ENCODE data around the gene NOX5.

The NOX5 gene

DNA sequence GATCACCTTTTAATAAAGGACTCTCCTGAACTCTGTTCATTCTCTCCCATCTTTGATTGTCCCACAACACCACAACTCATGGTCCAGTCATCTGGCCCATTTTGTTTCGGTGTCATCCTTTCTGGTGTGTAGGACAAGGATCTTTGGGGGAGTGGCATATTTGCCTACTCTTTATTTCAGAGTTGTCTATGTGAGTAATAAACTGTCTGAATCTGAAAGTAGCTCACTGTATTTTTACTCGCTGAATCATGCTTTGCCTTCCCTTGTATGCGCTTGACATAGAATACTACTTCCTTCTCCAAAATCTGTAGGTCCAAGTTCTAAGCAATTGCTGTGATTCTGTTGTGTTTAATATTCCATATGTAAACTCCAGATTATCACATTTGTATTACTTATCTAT, 29.9 kb upstream of the NOX5 start:
- TF ChIP-seq, protein P1, sequence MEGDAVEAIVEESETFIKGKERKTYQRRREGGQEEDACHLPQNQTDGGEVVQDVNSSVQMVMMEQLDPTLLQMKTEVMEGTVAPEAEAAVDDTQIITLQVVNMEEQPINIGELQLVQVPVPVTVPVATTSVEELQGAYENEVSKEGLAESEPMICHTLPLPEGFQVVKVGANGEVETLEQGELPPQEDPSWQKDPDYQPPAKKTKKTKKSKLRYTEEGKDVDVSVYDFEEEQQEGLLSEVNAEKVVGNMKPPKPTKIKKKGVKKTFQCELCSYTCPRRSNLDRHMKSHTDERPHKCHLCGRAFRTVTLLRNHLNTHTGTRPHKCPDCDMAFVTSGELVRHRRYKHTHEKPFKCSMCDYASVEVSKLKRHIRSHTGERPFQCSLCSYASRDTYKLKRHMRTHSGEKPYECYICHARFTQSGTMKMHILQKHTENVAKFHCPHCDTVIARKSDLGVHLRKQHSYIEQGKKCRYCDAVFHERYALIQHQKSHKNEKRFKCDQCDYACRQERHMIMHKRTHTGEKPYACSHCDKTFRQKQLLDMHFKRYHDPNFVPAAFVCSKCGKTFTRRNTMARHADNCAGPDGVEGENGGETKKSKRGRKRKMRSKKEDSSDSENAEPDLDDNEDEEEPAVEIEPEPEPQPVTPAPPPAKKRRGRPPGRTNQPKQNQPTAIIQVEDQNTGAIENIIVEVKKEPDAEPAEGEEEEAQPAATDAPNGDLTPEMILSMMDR (IDR thresholded peaks at IDR 0.05): no peak
- peaks cover 5% of the 10 kb centered on the region for H3K27me3 Mint-ChIP-seq (ENCODE audit: low read depth, poor library complexity)
- H3K4me3 Mint-ChIP-seq: no peak overlapping the region
- peak overlapping the region; percentile 39 for H3K27ac Mint-ChIP-seq
- H3K9me3 Mint-ChIP-seq: peaks cover 16% of the 10 kb centered on the region
- no peak for DNase-seq
- H3K36me3 Mint-ChIP-seq (ENCODE audit: low read depth): no peaks in the 10 kb centered on the region
- peaks cover 13% of the 10 kb centered on the region for H3K4me1 Mint-ChIP-seq

DNA sequence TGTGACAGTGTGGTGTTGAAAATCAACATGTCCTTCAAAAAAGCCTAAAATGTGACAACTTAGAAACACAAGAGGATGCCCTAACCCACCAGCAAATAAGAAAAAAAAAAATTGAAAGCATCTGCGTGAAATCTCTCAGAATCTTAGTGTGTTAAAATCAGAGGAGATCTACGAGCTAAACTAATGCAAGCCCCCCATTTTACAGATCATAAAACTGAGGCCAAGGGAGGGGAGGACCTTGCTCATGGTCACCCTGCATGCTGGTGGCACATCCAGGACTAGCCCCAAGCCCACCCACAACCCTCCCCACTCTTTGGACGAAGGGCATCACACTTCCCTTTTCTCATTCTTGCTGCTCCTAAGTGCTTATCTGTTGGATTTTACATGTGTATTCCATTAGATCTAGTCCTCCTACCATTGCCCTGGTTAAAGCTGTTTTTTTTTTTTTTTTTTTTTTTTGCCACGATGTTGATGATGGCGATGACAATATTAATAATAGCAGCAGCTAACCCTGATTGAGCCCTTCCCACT, 29.1 kb upstream of the NOX5 start:
- TF ChIP-seq, protein P1 (IDR thresholded peaks at IDR 0.05): no peak
- Mint-ChIP-seq H3K4me1 (peaks cover 14% of the 10 kb centered on the region), H3K27me3 (ENCODE audit: low read depth, poor library complexity) (peaks cover 10% of the 10 kb centered on the region), H3K9me3 (peaks cover 16% of the 10 kb centered on the region), H3K27ac (no peak overlapping the region), H3K36me3 (ENCODE audit: low read depth) (no peaks in the 10 kb centered on the region), H3K4me3 (no peak overlapping the region)
- DNase-seq: no peak

- H3K4me3 Mint-ChIP-seq: no peak overlapping the region
Observed at GRCh38 chr15:68986322-68986721, 28.2 kb upstream of the NOX5 start.

DNA sequence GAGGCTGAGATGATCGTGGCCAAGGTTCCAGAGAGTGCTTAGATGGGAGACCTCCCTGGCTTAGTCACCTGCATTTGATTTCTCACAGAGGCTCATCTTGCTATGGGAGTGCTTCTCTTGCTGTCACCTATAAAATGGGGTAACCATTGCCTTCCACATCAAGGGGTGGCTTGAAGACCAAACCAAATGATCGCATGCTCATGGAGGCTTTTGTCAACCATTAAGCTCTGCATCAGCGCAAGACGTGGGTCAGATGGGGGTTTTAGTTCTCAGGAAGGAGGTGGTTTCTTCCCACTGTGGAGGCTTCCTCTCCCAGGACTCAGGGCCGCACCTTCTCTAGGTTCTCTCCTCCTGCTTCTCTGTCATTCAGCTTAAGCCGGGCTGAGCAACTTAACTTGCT, 27.4 kb upstream of the NOX5 start:
- no peak for DNase-seq
- peaks cover 25% of the 10 kb centered on the region for H3K4me1 Mint-ChIP-seq
- H3K4me3 Mint-ChIP-seq: no peak overlapping the region
- no peaks in the 10 kb centered on the region for H3K36me3 Mint-ChIP-seq (ENCODE audit: low read depth)
- peaks cover 10% of the 10 kb centered on the region for H3K27me3 Mint-ChIP-seq (ENCODE audit: low read depth, poor library complexity)
- H3K27ac Mint-ChIP-seq: no peak overlapping the region
- H3K9me3 Mint-ChIP-seq: peaks cover 16% of the 10 kb centered on the region
- TF ChIP-seq, protein P1 (IDR thresholded peaks at IDR 0.05): no peak

More at GRCh38 chr15:68986322-68986721, 28.2 kb upstream of the NOX5 start:
- no peak for DNase-seq
- TF ChIP-seq, protein P1 (IDR thresholded peaks at IDR 0.05): no peak
- Mint-ChIP-seq H3K36me3 (ENCODE audit: low read depth) (no peaks in the 10 kb centered on the region), H3K27ac (no peak overlapping the region), H3K4me1 (peaks cover 19% of the 10 kb centered on the region), H3K27me3 (ENCODE audit: low read depth, poor library complexity) (peaks cover 10% of the 10 kb centered on the region), H3K9me3 (peaks cover 16% of the 10 kb centered on the region)

DNA sequence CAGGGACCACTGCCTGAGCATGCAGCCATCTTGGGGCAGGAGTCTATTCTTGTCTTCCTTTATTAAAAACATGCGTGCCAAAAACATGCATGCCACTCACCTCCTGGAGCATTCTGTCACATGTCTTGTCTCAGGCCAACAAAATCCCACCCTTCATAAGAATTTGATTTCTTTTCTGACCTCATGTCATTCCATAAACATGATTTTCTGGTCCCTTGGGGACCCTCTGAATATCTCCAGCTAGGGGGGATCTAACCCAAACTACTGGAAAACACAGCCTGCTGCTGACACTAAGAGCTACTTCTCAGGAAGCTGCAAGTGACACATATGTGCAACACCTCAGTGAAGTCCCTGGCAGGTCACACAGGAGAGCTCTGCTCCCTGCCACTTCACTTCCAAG, 26.8 kb upstream of the NOX5 start:
- H3K4me3 Mint-ChIP-seq: no peak overlapping the region
- peaks cover 10% of the 10 kb centered on the region for H3K27me3 Mint-ChIP-seq (ENCODE audit: low read depth, poor library complexity)
- no peaks in the 10 kb centered on the region for H3K36me3 Mint-ChIP-seq (ENCODE audit: low read depth)
- H3K4me1 Mint-ChIP-seq: peaks cover 25% of the 10 kb centered on the region
- H3K27ac Mint-ChIP-seq: no peak overlapping the region
- H3K9me3 Mint-ChIP-seq: peaks cover 16% of the 10 kb centered on the region
- TF ChIP-seq, protein P1 (IDR thresholded peaks at IDR 0.05): no peak
- DNase-seq: no peak

- Mint-ChIP-seq H3K4me1 (peaks cover 15% of the 10 kb centered on the region), H3K27ac (no peak overlapping the region), H3K4me3 (no peak overlapping the region), H3K36me3 (ENCODE audit: low read depth) (no peaks in the 10 kb centered on the region), H3K9me3 (peaks cover 16% of the 10 kb centered on the region), H3K27me3 (ENCODE audit: low read depth, poor library complexity) (peaks cover 6% of the 10 kb centered on the region)
- TF ChIP-seq, protein P1 (IDR thresholded peaks at IDR 0.05): no peak
- no peak for DNase-seq
Observed at GRCh38 chr15:68989541-68990230, 24.8 kb upstream of the NOX5 start.

Measured in nephron progenitor cell (in vitro differentiated cells).